ENCODE measurements around the gene TBCC.

GRCh38 chr6:42766163-42766670, 20.3 kb upstream of the TBCC start:
- TF ChIP-seq, protein P1, sequence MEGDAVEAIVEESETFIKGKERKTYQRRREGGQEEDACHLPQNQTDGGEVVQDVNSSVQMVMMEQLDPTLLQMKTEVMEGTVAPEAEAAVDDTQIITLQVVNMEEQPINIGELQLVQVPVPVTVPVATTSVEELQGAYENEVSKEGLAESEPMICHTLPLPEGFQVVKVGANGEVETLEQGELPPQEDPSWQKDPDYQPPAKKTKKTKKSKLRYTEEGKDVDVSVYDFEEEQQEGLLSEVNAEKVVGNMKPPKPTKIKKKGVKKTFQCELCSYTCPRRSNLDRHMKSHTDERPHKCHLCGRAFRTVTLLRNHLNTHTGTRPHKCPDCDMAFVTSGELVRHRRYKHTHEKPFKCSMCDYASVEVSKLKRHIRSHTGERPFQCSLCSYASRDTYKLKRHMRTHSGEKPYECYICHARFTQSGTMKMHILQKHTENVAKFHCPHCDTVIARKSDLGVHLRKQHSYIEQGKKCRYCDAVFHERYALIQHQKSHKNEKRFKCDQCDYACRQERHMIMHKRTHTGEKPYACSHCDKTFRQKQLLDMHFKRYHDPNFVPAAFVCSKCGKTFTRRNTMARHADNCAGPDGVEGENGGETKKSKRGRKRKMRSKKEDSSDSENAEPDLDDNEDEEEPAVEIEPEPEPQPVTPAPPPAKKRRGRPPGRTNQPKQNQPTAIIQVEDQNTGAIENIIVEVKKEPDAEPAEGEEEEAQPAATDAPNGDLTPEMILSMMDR (IDR thresholded peaks at IDR 0.05): no peak
- TF ChIP-seq POLR2A (IDR thresholded peaks at IDR 0.05): no peak
